Measurements from ENCODE around the gene MLLT3.
A peak's percentile ranks its signal among the peaks of the same experiment; 100 is the strongest.

The MLLT3 gene

DNA sequence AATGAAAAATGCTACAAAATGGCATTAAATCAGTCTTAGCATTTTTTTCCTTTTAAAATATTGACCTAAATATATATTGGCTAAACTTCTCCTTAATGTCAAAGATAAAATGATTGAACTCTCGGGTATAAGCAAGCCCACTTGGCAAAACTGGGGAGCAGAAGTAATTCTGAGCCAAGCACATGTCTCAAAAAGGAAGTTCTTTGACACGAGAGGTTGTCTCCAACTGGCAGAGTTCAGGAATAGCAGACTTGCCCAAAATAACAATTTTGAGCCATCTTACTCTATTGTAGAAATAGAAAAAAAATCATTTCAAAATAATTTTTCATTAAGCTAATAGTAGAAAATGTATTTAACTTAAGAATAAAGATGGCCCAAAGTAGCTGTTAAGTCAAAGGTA lies 10.4 kb upstream of the MLLT3 start:
- no peak overlapping the region for H3K4me3 ChIP-seq (ENCODE audit: low read depth, low read length)
- no peak for DNase-seq (ENCODE audit: low read depth)
- TF ChIP-seq, protein P1, sequence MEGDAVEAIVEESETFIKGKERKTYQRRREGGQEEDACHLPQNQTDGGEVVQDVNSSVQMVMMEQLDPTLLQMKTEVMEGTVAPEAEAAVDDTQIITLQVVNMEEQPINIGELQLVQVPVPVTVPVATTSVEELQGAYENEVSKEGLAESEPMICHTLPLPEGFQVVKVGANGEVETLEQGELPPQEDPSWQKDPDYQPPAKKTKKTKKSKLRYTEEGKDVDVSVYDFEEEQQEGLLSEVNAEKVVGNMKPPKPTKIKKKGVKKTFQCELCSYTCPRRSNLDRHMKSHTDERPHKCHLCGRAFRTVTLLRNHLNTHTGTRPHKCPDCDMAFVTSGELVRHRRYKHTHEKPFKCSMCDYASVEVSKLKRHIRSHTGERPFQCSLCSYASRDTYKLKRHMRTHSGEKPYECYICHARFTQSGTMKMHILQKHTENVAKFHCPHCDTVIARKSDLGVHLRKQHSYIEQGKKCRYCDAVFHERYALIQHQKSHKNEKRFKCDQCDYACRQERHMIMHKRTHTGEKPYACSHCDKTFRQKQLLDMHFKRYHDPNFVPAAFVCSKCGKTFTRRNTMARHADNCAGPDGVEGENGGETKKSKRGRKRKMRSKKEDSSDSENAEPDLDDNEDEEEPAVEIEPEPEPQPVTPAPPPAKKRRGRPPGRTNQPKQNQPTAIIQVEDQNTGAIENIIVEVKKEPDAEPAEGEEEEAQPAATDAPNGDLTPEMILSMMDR (IDR thresholded peaks at IDR 0.05; ENCODE audit: low read depth, low read length, missing control alignments) = no peak
- in situ Hi-C loops (cut with HindIII; ENCODE audit: low sequenced_read_pairs) = no loop called here

DNA sequence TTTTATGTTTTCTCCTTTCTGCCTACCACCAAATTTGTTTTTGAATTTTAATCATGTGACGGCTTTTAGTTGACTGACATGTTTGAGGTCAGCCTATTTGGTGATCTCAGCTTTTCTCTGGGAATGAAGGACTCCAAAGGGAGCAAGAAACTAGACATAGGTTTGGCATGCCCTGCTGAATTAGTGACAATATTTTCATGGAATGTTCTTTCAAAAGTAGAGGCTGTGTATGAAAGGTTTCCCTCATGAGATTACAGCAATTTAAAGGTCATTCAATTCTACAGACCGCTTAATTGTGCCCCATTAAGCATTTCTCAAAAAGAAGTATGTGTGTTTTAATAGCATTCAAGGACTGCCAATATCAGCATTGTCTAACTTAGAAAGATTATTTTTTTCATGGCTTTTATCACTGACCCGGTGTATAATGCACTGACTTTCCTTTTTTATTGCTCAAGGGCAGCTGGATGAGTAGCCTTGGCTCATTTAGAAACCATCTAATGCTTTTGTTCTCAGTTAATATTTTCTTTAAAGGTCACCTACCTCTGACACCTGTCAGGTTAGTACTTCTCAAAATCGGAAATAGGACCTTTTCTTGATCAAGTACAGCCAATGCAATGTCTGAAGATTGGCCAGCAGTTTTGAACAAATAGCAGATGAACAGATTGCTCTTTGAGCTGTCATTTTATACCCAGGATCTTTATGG lies 8.1 kb upstream of the MLLT3 start:
- no peak overlapping the region for H3K4me3 ChIP-seq (ENCODE audit: low read depth, low read length)
- in situ Hi-C loops (cut with HindIII; ENCODE audit: low sequenced_read_pairs) = no loop called here
- no peak for DNase-seq (ENCODE audit: low read depth)
- TF ChIP-seq, protein P1 (IDR thresholded peaks at IDR 0.05; ENCODE audit: low read depth, low read length, missing control alignments) = no peak

DNA sequence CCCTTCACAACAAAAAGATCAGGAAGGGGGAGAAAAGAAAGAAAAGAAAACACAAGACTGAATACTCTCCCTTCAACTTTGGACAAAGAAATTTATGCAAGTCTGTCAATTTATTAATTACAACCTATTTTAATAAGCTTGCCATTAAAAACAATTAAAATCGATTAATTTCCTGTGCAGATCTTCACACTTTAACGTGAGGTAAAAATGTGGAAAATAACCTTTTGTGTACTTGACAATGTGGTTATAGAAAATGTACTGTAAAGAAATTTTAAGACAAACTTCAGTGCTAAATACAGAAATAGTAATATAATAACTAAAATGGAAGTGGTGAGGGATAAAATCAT lies 2.7 kb upstream of the MLLT3 start:
- H3K4me3 ChIP-seq (ENCODE audit: low read depth, low read length) = peak overlapping the region; percentile 76
- no peak for DNase-seq (ENCODE audit: low read depth)
- in situ Hi-C loops (cut with HindIII; ENCODE audit: low sequenced_read_pairs) = no loop called here
- TF ChIP-seq, protein P1 (IDR thresholded peaks at IDR 0.05; ENCODE audit: low read depth, low read length, missing control alignments) = no peak

DNA sequence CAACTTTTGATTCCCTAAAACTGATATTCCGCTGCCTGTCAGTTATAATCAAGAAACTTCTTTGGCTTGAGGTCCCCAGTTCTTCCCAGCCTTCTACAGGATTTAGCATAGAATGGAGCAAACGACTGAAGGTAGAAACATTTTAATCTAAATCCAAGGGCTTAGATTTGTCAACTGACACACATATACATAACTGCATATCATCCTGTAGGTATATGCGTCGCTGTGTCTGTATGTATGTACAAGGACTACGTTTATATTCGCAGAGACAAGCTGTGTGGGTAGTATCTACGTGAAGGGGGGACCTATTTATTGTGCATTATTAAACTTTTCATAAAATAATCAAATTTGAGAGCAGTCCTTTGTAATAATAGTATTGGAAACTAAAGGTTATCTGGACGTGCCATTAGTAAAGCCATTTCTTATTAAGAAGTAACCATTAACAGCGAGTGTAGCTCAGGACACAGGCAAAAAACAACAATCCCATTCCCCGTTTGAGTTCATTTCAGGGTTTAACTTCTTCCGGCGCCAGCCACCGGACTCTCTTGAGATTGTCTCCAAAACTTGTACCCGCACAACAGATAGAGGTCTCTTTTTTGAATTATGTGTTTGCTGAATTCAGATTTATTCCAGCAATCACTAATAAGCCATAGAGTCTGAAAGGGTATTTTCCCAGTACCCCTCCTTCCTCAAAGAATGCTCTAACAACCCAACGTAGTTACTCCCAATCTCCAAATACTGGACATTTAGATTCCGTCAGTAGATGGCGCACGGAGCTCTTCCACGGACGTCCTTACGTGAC lies 2.1 kb upstream of the MLLT3 start:
- peak overlapping the region; percentile 76 for H3K4me3 ChIP-seq (ENCODE audit: low read depth, low read length)
- in situ Hi-C loops (cut with HindIII; ENCODE audit: low sequenced_read_pairs) = loop anchor here (5.0 kb wide), 1 partner anchor 318 kb away; no protein-coding TSS in a partner anchor
- DNase-seq (ENCODE audit: low read depth) = peak; percentile 68
- TF ChIP-seq, protein P1 (IDR thresholded peaks at IDR 0.05; ENCODE audit: low read depth, low read length, missing control alignments) = peak; percentile 82

DNA sequence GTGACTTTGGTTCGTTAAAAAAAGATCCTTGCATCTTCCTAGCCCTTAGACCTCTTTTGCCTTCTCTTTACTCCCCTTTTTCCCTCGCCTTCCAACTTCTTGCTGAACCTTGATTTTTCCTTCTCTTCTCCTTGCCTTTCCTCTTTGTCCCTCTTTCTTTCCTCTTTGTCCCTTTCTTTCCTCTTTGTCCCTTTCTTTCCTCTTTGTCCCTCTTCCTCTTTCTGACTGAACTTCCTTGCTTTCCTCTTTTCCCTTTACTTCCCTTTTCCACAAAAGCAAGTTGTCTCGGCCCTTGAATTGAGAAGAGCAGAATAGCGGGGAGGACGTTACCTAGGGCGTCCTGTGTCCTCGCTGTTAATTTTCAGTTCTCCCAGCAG lies 1.4 kb upstream of the MLLT3 start:
- in situ Hi-C loops (cut with HindIII; ENCODE audit: low sequenced_read_pairs) = loop anchor here (5.0 kb wide), 1 partner anchor 319 kb away; no protein-coding TSS in a partner anchor
- no peak for DNase-seq (ENCODE audit: low read depth)
- TF ChIP-seq, protein P1 (IDR thresholded peaks at IDR 0.05; ENCODE audit: low read depth, low read length, missing control alignments) = no peak
- peak overlapping the region; percentile 76 for H3K4me3 ChIP-seq (ENCODE audit: low read depth, low read length)

DNA sequence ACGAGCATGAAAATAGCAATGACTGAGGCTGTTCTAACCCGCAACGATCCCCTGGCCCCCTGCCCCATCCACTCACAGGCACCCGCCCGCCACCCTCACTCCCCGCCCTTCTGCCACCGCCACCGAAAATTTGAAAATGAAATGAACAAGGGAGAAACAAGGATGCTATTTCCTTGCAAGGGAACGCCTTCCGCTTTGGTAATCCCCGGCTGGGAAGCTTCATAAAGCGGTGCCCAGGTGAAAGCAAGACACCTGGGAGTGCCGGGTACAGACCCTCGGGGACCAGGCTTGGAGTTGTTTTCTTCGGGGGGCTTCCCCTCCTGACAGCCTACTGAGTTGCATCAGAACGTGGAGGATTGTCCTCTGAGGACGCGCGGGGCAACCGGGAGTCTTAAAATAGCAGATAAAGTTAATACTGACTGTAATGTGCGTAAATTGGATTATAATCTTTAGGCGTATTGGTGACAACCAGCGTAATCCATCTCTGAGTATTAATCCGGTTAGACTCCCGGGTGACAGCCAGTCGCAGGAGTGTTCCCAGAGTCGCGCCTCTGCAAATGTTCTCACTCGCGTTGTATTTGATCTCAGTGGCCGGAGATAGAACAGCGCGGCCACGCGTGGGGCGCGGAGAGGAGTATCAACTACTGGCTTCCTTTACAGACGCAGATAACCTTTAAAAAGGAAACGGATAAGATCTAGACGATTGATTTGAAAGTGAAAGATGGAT lies 885 bp upstream of the MLLT3 start:
- peak overlapping the region; percentile 76 for H3K4me3 ChIP-seq (ENCODE audit: low read depth, low read length)
- in situ Hi-C loops (cut with HindIII; ENCODE audit: low sequenced_read_pairs) = loop anchor here (5.0 kb wide), 1 partner anchor 319 kb away; no protein-coding TSS in a partner anchor
- TF ChIP-seq, protein P1 (IDR thresholded peaks at IDR 0.05; ENCODE audit: low read depth, low read length, missing control alignments) = no peak
- DNase-seq (ENCODE audit: low read depth) = no peak
